Tibial nerve (tissue), 4 donors: ENCODE measurements around the gene ADCY3. TPM values are rescaled to one million over a fixed set of nuclear protein-coding genes. Genes with fewer than 3 reads are reported as not detected.

Experiments
- DNase-seq, 2 donors: peaks; one replicate each; pipeline ENCODE4 v3.0.0-alpha.2; 2019; ENCODE audit warnings: low spot score in 2 of 2
- H3K27ac ChIP-seq, 4 donors: fragments of 200-600 bp; sonication (generic) in 3 of 4; one replicate each; pipeline ENCODE4 v1.5.1; 2017 to 2019; ENCODE audit warnings: mild to moderate bottlenecking in 1 of 4
- H3K27me3 ChIP-seq, 2 donors: fragments of 200-600 bp; sonication (generic) in 1 of 2; one replicate each; pipeline versions ENCODE4 v1.5.1 to v1.6.0; 2017 to 2019
- H3K36me3 ChIP-seq, 3 donors: fragments of 200-600 bp; sonication (generic); one replicate each; pipeline ENCODE4 v1.5.1; 2018 to 2019
- H3K4me1 ChIP-seq, 4 donors: fragments of 200-600 bp; sonication (generic) in 3 of 4; one replicate each; pipeline ENCODE4 v1.5.1; 2017 to 2019
- H3K4me3 ChIP-seq, 4 donors: fragments of 200-600 bp; sonication (generic) in 3 of 4; one replicate each; pipeline ENCODE4 v1.5.1; 2017 to 2019; ENCODE audit warnings: mild to moderate bottlenecking in 1 of 4, moderate library complexity in 1 of 4
- H3K9me3 ChIP-seq, 4 donors: fragments of 200-600 bp; sonication (generic) in 3 of 4; one replicate each; pipeline ENCODE4 v1.5.1; 2017 to 2019
- CTCF ChIP-seq, 5 experiments: fragments of 200-600 bp in 3 of 5; fragments of 450-650 bp in 2 of 5; sonication (generic) in 3 of 5; IDR thresholded peaks; one replicate each; pipeline ENCODE4 v1.5.1; 2016 to 2019; ENCODE audit warnings: antibody characterized with exemption in 5 of 5, mild to moderate bottlenecking in 3 of 5, moderate library complexity in 2 of 5
- EP300 ChIP-seq, 2 donors: sonication (generic); formaldehyde crosslinking; IDR thresholded peaks; one replicate each; pipeline ENCODE4 v1.6.1; 2017; ENCODE audit warnings: antibody characterized with exemption in 2 of 2, mild to moderate bottlenecking in 1 of 2
- POLR2A ChIP-seq, 2 donors: fragments of 450-650 bp; IDR thresholded peaks; one replicate each; pipeline ENCODE4 v1.6.1; 2017; ENCODE audit warnings: antibody characterized with exemption in 2 of 2, mild to moderate bottlenecking in 2 of 2, moderate library complexity in 2 of 2
- WGBS, 2 donors: methylation state at CpG; one replicate each; pipeline ENCODE4 v1.1.5; 2018; 5-methylcytosine and 5-hydroxymethylcytosine counted together
- small RNA-seq: library from RNA; depleted of rRNA; stranded (forward); fragments of <200 nt; gene quantifications from one replicate; pipeline ENCODE3, GENCODE V24; 2016
- total RNA-seq, 4 donors: library from RNA; depleted of rRNA; stranded (reverse); fragments of >200 nt; gene quantifications; one replicate each; pipeline ENCODE4 v1.1.0, GENCODE V29; 2016

Gene ADCY3
- total RNA-seq, 4 donors from 2014 or later: 145 to 393 (median 207) TPM

GRCh38 chr2:24779116-24779515 is 140.9 kb downstream of the ADCY3 start:
- no peaks in the 10 kb centered on the region for H3K27me3 ChIP-seq
- H3K27ac ChIP-seq: no peak overlapping the region
- TF ChIP-seq POLR2A (IDR thresholded peaks at IDR 0.05) (no peak), EP300 (IDR thresholded peaks at IDR 0.05) (no peak), CTCF (IDR thresholded peaks at IDR 0.05) (no peak)
- no peaks in the 10 kb centered on the region for H3K36me3 ChIP-seq
- WGBS, 2 donors: 71 to 75% methylated on average over 2 of the region's 2 CpGs
- no peaks in the 10 kb centered on the region for H3K9me3 ChIP-seq
- no peak for DNase-seq
- H3K4me1 ChIP-seq: no peaks in the 10 kb centered on the region
- no peak overlapping the region for H3K4me3 ChIP-seq

- 47 to 56% methylated on average over 3 of the region's 3 CpGs for WGBS, 2 donors
- H3K27me3 ChIP-seq: no peaks in the 10 kb centered on the region
- DNase-seq: no peak
These were observed 145.7 kb downstream of the ADCY3 start for GRCh38 chr2:24774373-24774772.

GRCh38 chr2:24771764-24772586 is 148.1 kb downstream of the ADCY3 start:
- H3K9me3 ChIP-seq: no peaks in the 10 kb centered on the region
- 71 to 82% methylated on average over 5 of the region's 5 CpGs for WGBS, 2 donors
- no peak overlapping the region for H3K27ac ChIP-seq
- H3K36me3 ChIP-seq: peaks cover 0 to 23% (median 0%) of the 10 kb centered on the region in 3 donors
- TF ChIP-seq POLR2A (IDR thresholded peaks at IDR 0.05) (no peak), CTCF (IDR thresholded peaks at IDR 0.05) (no peak), EP300 (IDR thresholded peaks at IDR 0.05) (no peak)
- H3K27me3 ChIP-seq: no peaks in the 10 kb centered on the region
- H3K4me3 ChIP-seq: no peak overlapping the region
- DNase-seq: no peak
- H3K4me1 ChIP-seq: peaks cover 0 to 9% (median 0%) of the 10 kb centered on the region in 4 donors

More at GRCh38 chr2:24774373-24774772, 145.7 kb downstream of the ADCY3 start:
- H3K4me3 ChIP-seq: no peak overlapping the region
- TF ChIP-seq CTCF (IDR thresholded peaks at IDR 0.05) (no peak), POLR2A (IDR thresholded peaks at IDR 0.05) (no peak), EP300 (IDR thresholded peaks at IDR 0.05) (no peak)
- no peaks in the 10 kb centered on the region for H3K9me3 ChIP-seq
- H3K27ac ChIP-seq: no peak overlapping the region
- no peaks in the 10 kb centered on the region for H3K4me1 ChIP-seq
- peaks cover 0 to 16% (median 0%) of the 10 kb centered on the region in 3 donors for H3K36me3 ChIP-seq

- no peak for TF ChIP-seq EP300 (IDR thresholded peaks at IDR 0.05)
- no peak for TF ChIP-seq CTCF (IDR thresholded peaks at IDR 0.05)
- no peak for TF ChIP-seq POLR2A (IDR thresholded peaks at IDR 0.05)
- 67 to 80% methylated on average over 5 of the region's 5 CpGs for WGBS, 2 donors
- Histone ChIP-seq H3K27ac (no peak overlapping the region), H3K27me3 (no peaks in the 10 kb centered on the region), H3K4me3 (no peak overlapping the region), H3K36me3 (peaks cover 0 to 24% (median 0%) of the 10 kb centered on the region in 3 donors), H3K9me3 (no peaks in the 10 kb centered on the region), H3K4me1 (peaks cover 0 to 17% (median 0%) of the 10 kb centered on the region in 4 donors)
- DNase-seq: no peak
These were observed 149.0 kb downstream of the ADCY3 start for GRCh38 chr2:24771061-24771460.

Small RNA genes within 50 kb of the gene (small RNA-seq; reads per million reads assigned to genes)
- not detected for gene AC013267.1
- gene RF00016: not detected

Other genes with a start within 250 kb of the ADCY3 start
- gene PTRHD1, start 126.8 kb downstream of the ADCY3 start, total RNA-seq: 10 to 100 TPM in 3 of 4 donors, 1 to 10 TPM in 1; 8.4 to 19.7 (median 14.4) TPM
- 1 to 10 TPM; 2.4 to 3.6 (median 2.7) TPM for gene CENPO, start 126.8 kb downstream of the ADCY3 start, total RNA-seq
- 10 to 100 TPM; 12.8 to 23.4 (median 14.0) TPM for gene DNAJC27, start 51.7 kb upstream of the ADCY3 start, total RNA-seq
- gene EFR3B, start 121.8 kb upstream of the ADCY3 start, total RNA-seq: 1 to 10 TPM; 5.4 to 7.1 (median 5.7) TPM
- 10 to 100 TPM in 1 of 4 donors, 1 to 10 TPM in 3; 4.5 to 29.9 (median 9.2) TPM for gene POMC, start 248.3 kb upstream of the ADCY3 start, total RNA-seq